ENCODE measurements around the gene DAP3.
"Not testable (repeated sequence)": the region's sequence is repeated elsewhere in the genome, so short reads cannot be mapped to it uniquely, and the experiment has no call there.

The DAP3 gene

DNA sequence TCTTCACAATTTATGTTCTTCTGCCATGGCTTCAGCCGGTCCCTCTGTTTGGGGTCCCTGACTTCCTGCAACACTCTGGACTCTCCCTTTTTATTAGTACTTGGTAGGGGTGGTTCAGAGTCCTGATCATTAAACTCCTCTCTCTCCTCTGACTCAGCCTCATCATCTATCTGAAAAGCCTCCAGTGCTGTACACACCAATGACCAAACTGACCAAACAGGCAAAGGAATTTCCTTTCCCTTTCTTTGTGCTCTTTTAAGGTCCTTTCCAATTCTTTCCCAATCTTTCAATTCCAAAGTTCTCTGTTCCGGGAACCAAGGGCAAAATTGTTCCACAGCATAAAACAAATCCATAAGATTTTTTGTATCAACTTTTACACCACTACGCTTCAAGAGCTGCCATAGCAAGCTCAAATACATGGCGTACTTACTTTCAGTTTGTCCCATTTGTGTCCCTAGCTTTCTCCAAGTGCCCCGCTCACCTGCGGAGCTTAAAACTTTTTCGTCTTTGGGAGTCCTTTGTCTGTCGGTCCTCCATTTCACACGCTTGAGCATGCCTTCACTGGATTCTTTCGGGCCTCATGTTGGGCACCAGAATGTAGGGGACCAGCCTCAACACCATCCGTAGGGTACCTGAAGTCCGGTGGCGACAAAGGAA, 9.6 kb downstream of the DAP3 start (continued):
- TF ChIP-seq, protein P1, sequence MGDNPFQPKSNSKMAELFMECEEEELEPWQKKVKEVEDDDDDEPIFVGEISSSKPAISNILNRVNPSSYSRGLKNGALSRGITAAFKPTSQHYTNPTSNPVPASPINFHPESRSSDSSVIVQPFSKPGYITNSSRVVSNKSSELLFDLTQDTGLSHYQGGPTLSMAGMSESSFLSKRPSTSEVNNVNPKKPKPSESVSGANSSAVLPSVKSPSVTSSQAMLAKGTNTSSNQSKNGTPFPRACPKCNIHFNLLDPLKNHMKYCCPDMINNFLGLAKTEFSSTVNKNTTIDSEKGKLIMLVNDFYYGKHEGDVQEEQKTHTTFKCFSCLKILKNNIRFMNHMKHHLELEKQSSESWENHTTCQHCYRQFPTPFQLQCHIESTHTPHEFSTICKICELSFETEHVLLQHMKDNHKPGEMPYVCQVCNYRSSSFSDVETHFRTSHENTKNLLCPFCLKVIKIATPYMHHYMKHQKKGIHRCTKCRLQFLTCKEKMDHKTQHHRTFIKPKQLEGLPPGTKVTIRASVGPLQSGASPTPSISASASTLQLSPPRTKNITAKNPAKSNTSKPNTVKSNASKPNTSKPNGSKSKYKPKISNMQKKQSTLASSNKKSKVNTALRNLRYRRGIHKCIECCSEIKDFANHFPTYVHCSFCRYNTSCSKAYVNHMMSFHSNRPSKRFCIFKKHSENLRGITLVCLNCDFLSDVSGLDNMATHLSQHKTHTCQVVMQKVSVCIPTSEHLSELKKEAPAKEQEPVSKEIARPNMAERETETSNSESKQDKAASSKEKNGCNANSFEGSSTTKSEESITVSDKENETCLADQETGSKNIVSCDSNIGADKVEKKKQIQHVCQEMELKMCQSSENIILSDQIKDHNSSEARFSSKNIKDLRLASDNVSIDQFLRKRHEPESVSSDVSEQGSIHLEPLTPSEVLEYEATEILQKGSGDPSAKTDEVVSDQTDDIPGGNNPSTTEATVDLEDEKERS (tag by site-specific recombination; IDR thresholded peaks at IDR 0.05): no peak

DNA sequence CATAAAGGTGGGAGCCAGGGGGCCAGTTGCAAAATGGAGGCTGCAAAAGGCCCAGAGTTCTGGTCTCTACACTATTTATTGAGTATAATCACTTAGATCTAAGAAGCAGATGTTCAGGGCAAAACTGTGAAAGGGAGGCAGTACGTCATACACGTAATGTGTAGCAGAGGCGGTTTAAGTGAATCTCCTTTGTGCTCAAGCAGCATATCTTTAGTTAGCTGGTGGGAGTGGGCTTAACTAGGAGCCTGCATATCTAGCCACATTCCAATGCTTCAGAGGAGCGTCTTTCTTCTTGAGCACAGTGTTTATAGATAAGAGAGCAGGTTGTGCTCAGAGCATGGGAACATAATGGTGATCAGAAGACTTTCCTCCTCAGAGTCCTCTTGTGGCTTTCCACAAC, 10.2 kb downstream of the DAP3 start:
- H3K27ac ChIP-seq (ENCODE audit: extremely low read depth, low read depth, low read length): not testable (repeated sequence)

DNA sequence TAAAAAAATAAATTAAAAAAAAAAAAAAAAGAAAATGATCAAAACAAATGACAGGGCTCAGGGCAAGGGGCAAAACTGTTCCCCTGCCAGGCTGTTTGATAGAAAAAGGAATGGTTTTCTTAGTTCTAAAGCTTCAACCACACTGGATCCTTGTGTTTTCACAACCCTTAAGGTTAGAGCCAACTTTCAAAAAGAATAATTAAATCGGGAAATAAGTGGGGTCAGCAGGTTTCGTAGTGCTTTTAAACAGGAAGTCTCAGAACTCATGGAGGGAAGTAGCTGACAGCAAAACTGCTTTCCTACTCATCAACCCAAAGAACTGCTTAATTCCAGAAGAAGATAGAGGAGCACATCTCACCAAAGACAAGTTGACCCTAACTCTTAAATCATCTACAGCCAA, 12.8 kb downstream of the DAP3 start:
- POLR2A ChIA-PET; H3K4me3 ChIP-seq (ENCODE audit: low read depth, low read length); H3K36me3 ChIP-seq (ENCODE audit: control insufficient read depth in 2 of 2, insufficient read depth in 1 of 2, low read length in 2 of 2); H3K4me1 ChIP-seq (ENCODE audit: control insufficient read depth, insufficient read depth, low read length); H3K27ac ChIP-seq (ENCODE audit: extremely low read depth, low read depth, low read length); H3K9me3 ChIP-seq (ENCODE audit: control insufficient read depth, insufficient read depth, low read depth, low read length); CTCF ChIA-PET: not testable (repeated sequence)

More for the DNA sequence above, 10.2 kb downstream of the DAP3 start:
- CTCF ChIA-PET; H3K36me3 ChIP-seq (ENCODE audit: control insufficient read depth in 2 of 2, insufficient read depth in 1 of 2, low read length in 2 of 2); H3K4me1 ChIP-seq (ENCODE audit: control insufficient read depth, insufficient read depth, low read length); H3K9me3 ChIP-seq (ENCODE audit: control insufficient read depth, insufficient read depth, low read depth, low read length); POLR2A ChIA-PET; H3K4me3 ChIP-seq (ENCODE audit: low read depth, low read length): not testable (repeated sequence)

DNA sequence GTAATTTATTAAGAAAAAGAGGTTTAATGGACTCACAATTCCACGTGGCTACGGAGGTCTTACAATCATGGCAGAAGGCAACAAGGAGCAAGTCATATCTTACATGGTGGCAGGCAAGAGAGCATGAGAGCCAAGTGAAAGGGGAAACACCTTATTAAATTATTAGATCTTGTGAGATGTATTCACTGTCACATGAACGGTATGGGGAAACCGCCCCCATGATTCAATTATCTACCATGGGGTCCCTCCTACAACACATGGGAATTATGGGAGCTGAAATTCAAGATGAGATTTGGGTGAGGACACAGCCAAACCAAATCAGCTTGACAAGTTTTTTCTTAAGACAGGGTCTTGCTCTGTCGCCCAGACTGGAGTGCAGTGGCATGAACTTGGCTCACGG, 14.3 kb downstream of the DAP3 start:
- POLR2A ChIA-PET: no interaction called here
- Histone ChIP-seq H3K9me3 (ENCODE audit: control insufficient read depth, insufficient read depth, low read depth, low read length) (no peaks in the 10 kb centered on the region), H3K36me3 (ENCODE audit: control insufficient read depth in 2 of 2, insufficient read depth in 1 of 2, low read length in 2 of 2) (no peaks in the 10 kb centered on the region; a peak in 1 of 3 replicates), H3K4me3 (ENCODE audit: low read depth, low read length) (no peak overlapping the region), H3K27ac (ENCODE audit: extremely low read depth, low read depth, low read length) (no peak overlapping the region), H3K4me1 (ENCODE audit: control insufficient read depth, insufficient read depth, low read length) (no peaks in the 10 kb centered on the region)
- CTCF ChIA-PET: no interaction called here
- TF ChIP-seq, protein P2, sequence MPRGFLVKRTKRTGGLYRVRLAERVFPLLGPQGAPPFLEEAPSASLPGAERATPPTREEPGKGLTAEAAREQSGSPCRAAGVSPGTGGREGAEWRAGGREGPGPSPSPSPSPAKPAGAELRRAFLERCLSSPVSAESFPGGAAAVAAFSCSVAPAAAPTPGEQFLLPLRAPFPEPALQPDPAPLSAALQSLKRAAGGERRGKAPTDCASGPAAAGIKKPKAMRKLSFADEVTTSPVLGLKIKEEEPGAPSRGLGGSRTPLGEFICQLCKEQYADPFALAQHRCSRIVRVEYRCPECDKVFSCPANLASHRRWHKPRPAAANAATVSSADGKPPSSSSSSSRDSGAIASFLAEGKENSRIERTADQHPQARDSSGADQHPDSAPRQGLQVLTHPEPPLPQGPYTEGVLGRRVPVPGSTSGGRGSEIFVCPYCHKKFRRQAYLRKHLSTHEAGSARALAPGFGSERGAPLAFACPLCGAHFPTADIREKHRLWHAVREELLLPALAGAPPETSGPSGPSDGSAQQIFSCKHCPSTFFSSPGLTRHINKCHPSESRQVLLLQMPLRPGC (tag by site-specific recombination; IDR thresholded peaks at IDR 0.05): no peak
- TF ChIP-seq GFI1B (tag by site-specific recombination; IDR thresholded peaks at IDR 0.05) (no peak), ZNF133 (tag by site-specific recombination; IDR thresholded peaks at IDR 0.05) (no peak), ZNF776 (tag by site-specific recombination; IDR thresholded peaks at IDR 0.05; ENCODE audit: borderline replicate concordance) (no peak), ZNF626 (tag by site-specific recombination; IDR thresholded peaks at IDR 0.05) (no peak), SP3 (tag by site-specific recombination; IDR thresholded peaks at IDR 0.05) (no peak), ZNF37A (tag by site-specific recombination; IDR thresholded peaks at IDR 0.05) (no peak), ZNF416 (tag by site-specific recombination; IDR thresholded peaks at IDR 0.05) (no peak), ZNF561 (tag by site-specific recombination; IDR thresholded peaks at IDR 0.05; ENCODE audit: borderline replicate concordance) (no peak), ZNF184 (tag by site-specific recombination; IDR thresholded peaks at IDR 0.05) (no peak)
- TF ChIP-seq, protein P3, sequence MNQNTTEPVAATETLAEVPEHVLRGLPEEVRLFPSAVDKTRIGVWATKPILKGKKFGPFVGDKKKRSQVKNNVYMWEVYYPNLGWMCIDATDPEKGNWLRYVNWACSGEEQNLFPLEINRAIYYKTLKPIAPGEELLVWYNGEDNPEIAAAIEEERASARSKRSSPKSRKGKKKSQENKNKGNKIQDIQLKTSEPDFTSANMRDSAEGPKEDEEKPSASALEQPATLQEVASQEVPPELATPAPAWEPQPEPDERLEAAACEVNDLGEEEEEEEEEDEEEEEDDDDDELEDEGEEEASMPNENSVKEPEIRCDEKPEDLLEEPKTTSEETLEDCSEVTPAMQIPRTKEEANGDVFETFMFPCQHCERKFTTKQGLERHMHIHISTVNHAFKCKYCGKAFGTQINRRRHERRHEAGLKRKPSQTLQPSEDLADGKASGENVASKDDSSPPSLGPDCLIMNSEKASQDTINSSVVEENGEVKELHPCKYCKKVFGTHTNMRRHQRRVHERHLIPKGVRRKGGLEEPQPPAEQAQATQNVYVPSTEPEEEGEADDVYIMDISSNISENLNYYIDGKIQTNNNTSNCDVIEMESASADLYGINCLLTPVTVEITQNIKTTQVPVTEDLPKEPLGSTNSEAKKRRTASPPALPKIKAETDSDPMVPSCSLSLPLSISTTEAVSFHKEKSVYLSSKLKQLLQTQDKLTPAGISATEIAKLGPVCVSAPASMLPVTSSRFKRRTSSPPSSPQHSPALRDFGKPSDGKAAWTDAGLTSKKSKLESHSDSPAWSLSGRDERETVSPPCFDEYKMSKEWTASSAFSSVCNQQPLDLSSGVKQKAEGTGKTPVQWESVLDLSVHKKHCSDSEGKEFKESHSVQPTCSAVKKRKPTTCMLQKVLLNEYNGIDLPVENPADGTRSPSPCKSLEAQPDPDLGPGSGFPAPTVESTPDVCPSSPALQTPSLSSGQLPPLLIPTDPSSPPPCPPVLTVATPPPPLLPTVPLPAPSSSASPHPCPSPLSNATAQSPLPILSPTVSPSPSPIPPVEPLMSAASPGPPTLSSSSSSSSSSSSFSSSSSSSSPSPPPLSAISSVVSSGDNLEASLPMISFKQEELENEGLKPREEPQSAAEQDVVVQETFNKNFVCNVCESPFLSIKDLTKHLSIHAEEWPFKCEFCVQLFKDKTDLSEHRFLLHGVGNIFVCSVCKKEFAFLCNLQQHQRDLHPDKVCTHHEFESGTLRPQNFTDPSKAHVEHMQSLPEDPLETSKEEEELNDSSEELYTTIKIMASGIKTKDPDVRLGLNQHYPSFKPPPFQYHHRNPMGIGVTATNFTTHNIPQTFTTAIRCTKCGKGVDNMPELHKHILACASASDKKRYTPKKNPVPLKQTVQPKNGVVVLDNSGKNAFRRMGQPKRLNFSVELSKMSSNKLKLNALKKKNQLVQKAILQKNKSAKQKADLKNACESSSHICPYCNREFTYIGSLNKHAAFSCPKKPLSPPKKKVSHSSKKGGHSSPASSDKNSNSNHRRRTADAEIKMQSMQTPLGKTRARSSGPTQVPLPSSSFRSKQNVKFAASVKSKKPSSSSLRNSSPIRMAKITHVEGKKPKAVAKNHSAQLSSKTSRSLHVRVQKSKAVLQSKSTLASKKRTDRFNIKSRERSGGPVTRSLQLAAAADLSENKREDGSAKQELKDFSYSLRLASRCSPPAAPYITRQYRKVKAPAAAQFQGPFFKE (tag by site-specific recombination; IDR thresholded peaks at IDR 0.05; ENCODE audit: borderline replicate concordance): no peak

DNA sequence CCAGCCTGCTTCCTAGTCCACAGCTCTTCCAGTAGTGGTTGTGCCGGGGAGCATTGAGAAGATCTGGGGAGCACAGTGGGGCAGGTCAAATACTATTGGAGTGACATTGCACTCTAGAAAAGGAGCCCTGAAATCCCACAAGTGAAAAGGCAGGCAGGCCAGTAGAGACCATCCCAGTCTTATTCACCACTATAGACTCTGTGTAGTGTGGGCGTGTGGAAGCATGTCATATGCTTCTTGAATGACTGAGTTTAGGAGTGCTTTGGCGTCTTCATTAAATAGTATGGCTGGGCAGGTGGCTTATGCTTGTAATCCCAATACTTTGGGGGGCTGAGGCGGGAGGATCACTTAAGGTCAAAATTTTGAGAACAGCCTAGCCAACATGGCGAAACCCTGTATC, 15.5 kb downstream of the DAP3 start:
- POLR2A ChIA-PET; H3K27ac ChIP-seq (ENCODE audit: extremely low read depth, low read depth, low read length): not testable (repeated sequence)
- CTCF ChIA-PET: interaction anchor here (0.6 kb wide), 1 partner anchor 578 kb away, joined by 3 read pairs; no protein-coding TSS in a partner anchor

More for the DNA sequence above, 15.5 kb downstream of the DAP3 start:
- not testable (repeated sequence) for H3K4me3 ChIP-seq (ENCODE audit: low read depth, low read length); H3K36me3 ChIP-seq (ENCODE audit: control insufficient read depth in 2 of 2, insufficient read depth in 1 of 2, low read length in 2 of 2); H3K4me1 ChIP-seq (ENCODE audit: control insufficient read depth, insufficient read depth, low read length); H3K9me3 ChIP-seq (ENCODE audit: control insufficient read depth, insufficient read depth, low read depth, low read length)
